Stomach (tissue), 4 donors: Measurements from ENCODE around the gene SESN3.

Source experiments
- CTCF ChIP-seq, 7 experiments: fragments of 450-650 bp in 4 of 7; fragments of 200-600 bp in 3 of 7; sonication (generic) in 3 of 7; IDR thresholded peaks; one replicate each; pipeline ENCODE4 v1.5.1; 2016 to 2019; ENCODE audit warnings: antibody characterized with exemption in 7 of 7, control low read depth in 2 of 7, mild to moderate bottlenecking in 1 of 7
- EP300 ChIP-seq: sonication (generic); formaldehyde crosslinking; IDR thresholded peaks from one replicate; pipeline ENCODE4 v1.6.1; 2017; ENCODE audit warnings: antibody characterized with exemption

- TF ChIP-seq CTCF (IDR thresholded peaks at IDR 0.05) (no peak), EP300 (no peak)
Measured at GRCh38 chr11:95231881-95232605, 1.0 kb upstream of the SESN3 start.
